ENCODE data around the gene SLC39A13.

Gene SLC39A13

DNA sequence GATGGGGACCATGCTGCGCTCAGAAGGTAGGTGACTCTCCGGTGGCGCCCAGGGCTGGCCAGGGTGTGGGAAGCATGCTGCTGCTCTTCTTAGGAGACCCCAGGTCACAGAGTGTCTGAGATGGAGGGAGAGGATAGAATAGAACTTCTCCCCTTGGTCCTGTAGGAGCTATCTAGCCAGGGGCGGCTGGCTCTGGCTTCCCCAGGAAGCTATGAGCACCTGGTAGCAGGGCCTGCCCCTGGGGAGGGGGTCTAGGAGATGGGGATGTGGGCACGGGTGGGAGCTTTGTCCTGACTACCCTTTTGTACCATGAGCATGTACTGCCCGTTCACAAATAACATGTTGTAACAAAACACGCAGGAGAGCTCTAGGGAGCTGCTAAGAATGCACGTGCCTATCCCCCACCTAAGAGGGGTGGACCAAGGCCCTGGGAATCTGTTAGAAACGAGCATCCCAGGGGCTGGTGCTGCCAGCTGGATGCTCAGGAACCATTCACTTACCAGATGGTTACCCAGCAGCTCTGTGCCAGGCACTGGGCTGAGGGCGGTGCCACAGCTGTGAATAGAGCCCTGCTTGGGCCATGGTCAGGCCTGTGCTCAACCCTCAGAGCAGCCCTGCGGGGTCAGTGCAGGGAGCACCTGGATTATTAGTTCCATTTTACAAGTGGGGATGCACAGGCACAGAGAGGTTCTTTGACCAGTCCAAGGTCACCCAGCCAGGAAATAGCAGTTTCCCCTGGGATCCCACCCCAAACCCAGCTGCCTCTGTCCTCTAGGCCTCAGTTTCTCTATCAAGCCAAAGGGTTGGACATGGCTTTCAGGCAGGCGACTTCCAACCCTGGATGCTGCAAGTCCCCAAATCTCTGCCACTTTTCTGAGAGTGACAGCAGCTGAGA, 2.2 kb downstream of the SLC39A13 start:
- no peak overlapping the region for H3K27ac ChIP-seq (ENCODE audit: low read depth, low read length)
- no peak overlapping the region for H3K9ac ChIP-seq (ENCODE audit: low read length)
- H3K4me2 ChIP-seq (ENCODE audit: low read depth, low read length, poor library complexity, severe bottlenecking) = no peak overlapping the region
- peaks cover 24% of the 10 kb centered on the region for H3F3A ChIP-seq (ENCODE audit: insufficient read depth)
- no peak overlapping the region for H2AFZ ChIP-seq (ENCODE audit: low read depth, low read length, severe bottlenecking)
- no peaks in the 10 kb centered on the region for H3K79me2 ChIP-seq (ENCODE audit: insufficient read depth, low read length)
- H4K20me1 ChIP-seq (ENCODE audit: low read depth, low read length) = no peaks in the 10 kb centered on the region
- no peaks in the 10 kb centered on the region for H3K9me3 ChIP-seq (ENCODE audit: insufficient read depth, low read length)
- no peaks in the 10 kb centered on the region for H3K9me2 ChIP-seq (replicated peaks; ENCODE audit: insufficient read depth, low read length)
- TF ChIP-seq CTCF (IDR thresholded peaks at IDR 0.05; ENCODE audit: insufficient read depth, low read length, poor library complexity, severe bottlenecking) = no peak
- no peak for TF ChIP-seq EZH2phosphoT487 (conservative IDR thresholded peaks at IDR 0.05; ENCODE audit: low read length)
- no peak overlapping the region for H3K4me3 ChIP-seq (ENCODE audit: insufficient read depth, low read length, poor library complexity, severe bottlenecking)
- H3K27me3 ChIP-seq (ENCODE audit: low read length) = no peaks in the 10 kb centered on the region
- no peaks in the 10 kb centered on the region for H3K36me3 ChIP-seq (ENCODE audit: low read length)

DNA sequence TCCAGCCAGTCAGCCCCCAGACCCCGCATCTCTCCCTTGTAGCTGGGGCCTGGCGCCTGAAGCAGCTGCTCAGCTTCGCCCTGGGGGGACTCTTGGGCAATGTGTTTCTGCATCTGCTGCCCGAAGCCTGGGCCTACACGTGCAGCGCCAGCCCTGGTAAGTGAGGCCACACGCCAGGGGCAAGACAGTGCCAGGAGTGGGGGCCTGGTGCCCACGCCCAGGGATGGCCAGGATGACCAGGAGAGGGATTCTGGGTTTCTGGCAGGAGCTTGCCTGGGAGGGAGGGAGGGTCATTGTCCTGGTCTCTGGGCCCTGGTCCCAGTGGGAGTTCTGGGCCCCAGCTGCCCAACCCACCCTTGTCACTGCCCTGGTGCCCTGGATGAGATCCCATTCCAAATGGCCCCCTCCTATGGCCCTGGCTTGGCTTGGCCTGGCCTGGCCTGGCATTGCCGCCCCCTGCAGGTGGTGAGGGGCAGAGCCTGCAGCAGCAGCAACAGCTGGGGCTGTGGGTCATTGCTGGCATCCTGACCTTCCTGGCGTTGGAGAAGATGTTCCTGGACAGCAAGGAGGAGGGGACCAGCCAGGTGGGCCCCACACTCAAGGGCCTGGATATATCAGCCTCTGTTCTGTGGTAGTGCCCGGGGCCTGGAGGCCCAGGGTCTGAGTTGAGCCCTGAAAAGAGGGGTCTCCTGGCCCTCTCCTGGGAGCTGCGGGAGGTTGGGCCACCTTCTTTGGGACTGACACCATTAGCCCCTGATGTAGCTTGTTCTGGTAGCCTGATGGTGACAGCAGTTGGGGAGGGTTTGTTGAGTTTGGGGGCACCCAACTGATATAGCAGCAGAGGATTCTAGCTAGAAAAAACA, 3.7 kb downstream of the SLC39A13 start:
- TF ChIP-seq EZH2phosphoT487 (conservative IDR thresholded peaks at IDR 0.05; ENCODE audit: low read length) (no peak), CTCF (IDR thresholded peaks at IDR 0.05; ENCODE audit: insufficient read depth, low read length, poor library complexity, severe bottlenecking) (peak; percentile 94)
- H3K9me3 ChIP-seq (ENCODE audit: insufficient read depth, low read length) = no peaks in the 10 kb centered on the region
- no peak overlapping the region for H3K9ac ChIP-seq (ENCODE audit: low read length)
- no peak overlapping the region for H3K4me2 ChIP-seq (ENCODE audit: low read depth, low read length, poor library complexity, severe bottlenecking)
- H3K36me3 ChIP-seq (ENCODE audit: low read length) = no peaks in the 10 kb centered on the region
- H3F3A ChIP-seq (ENCODE audit: insufficient read depth) = peaks cover 14% of the 10 kb centered on the region
- no peaks in the 10 kb centered on the region for H3K9me2 ChIP-seq (replicated peaks; ENCODE audit: insufficient read depth, low read length)
- H3K4me3 ChIP-seq (ENCODE audit: insufficient read depth, low read length, poor library complexity, severe bottlenecking) = no peak overlapping the region
- no peaks in the 10 kb centered on the region for H4K20me1 ChIP-seq (ENCODE audit: low read depth, low read length)
- H3K27ac ChIP-seq (ENCODE audit: low read depth, low read length) = no peak overlapping the region
- H2AFZ ChIP-seq (ENCODE audit: low read depth, low read length, severe bottlenecking) = no peak overlapping the region
- H3K79me2 ChIP-seq (ENCODE audit: insufficient read depth, low read length) = no peaks in the 10 kb centered on the region
- H3K27me3 ChIP-seq (ENCODE audit: low read length) = no peaks in the 10 kb centered on the region

GRCh38 chr11:47413351-47413750, 5.0 kb downstream of the SLC39A13 start:
- H3K79me2 ChIP-seq (ENCODE audit: insufficient read depth, low read length) = no peaks in the 10 kb centered on the region
- H4K20me1 ChIP-seq (ENCODE audit: low read depth, low read length) = no peaks in the 10 kb centered on the region
- no peak overlapping the region for H3K4me2 ChIP-seq (ENCODE audit: low read depth, low read length, poor library complexity, severe bottlenecking)
- H3K9me2 ChIP-seq (replicated peaks; ENCODE audit: insufficient read depth, low read length) = no peaks in the 10 kb centered on the region
- no peak overlapping the region for H3K9ac ChIP-seq (ENCODE audit: low read length)
- TF ChIP-seq CTCF (IDR thresholded peaks at IDR 0.05; ENCODE audit: insufficient read depth, low read length, poor library complexity, severe bottlenecking) (no peak), EZH2phosphoT487 (conservative IDR thresholded peaks at IDR 0.05; ENCODE audit: low read length) (no peak)
- no peaks in the 10 kb centered on the region for H3K36me3 ChIP-seq (ENCODE audit: low read length)
- no peak overlapping the region for H3K4me3 ChIP-seq (ENCODE audit: insufficient read depth, low read length, poor library complexity, severe bottlenecking)
- peaks cover 5% of the 10 kb centered on the region; the same call in 1 of the 2 replicates for H3F3A ChIP-seq (ENCODE audit: insufficient read depth)
- no peaks in the 10 kb centered on the region for H3K9me3 ChIP-seq (ENCODE audit: insufficient read depth, low read length)
- no peak overlapping the region for H2AFZ ChIP-seq (ENCODE audit: low read depth, low read length, severe bottlenecking)
- H3K27me3 ChIP-seq (ENCODE audit: low read length) = no peaks in the 10 kb centered on the region
- no peak overlapping the region for H3K27ac ChIP-seq (ENCODE audit: low read depth, low read length)

Measured in SU-DHL-6 (cell line).